GM12865 (cell line): ENCODE results near the gene PNPT1.
"Not testable (repeated sequence)": the region's sequence is repeated elsewhere in the genome, so short reads cannot be mapped to it uniquely, and the experiment has no call there.

ENCODE experiments used
- DNase-seq: peaks from one replicate; pipeline ENCODE4 v3.0.0; 2010; ENCODE audit warnings: low read depth
- H3K4me3 ChIP-seq: 2 replicates; pipeline ENCODE4 v1.5.1; 2011; ENCODE audit warnings: mild to moderate bottlenecking, low read depth, low read length, control low read depth
- CTCF ChIP-seq: IDR thresholded peaks from 2 replicates; pipeline ENCODE4 v1.5.1; 2011; ENCODE audit warnings: low read length, control low read depth, low read depth, inconsistent platforms; ENCODE audit not compliant: insufficient read depth; ENCODE audit errors: missing control alignments

The PNPT1 gene

GRCh38 chr2:55710025-55710424 lies 16.4 kb upstream of the PNPT1 start:
- H3K4me3 ChIP-seq: no peak overlapping the region
- no peak for DNase-seq
- no peak for TF ChIP-seq CTCF

- no peak for DNase-seq
- no peak overlapping the region for H3K4me3 ChIP-seq
- TF ChIP-seq CTCF: no peak
These were observed 14.1 kb upstream of the PNPT1 start for GRCh38 chr2:55707751-55708150.

GRCh38 chr2:55706258-55706657 lies 12.6 kb upstream of the PNPT1 start:
- not testable (repeated sequence) for DNase-seq, H3K4me3 ChIP-seq

GRCh38 chr2:55705027-55705653 lies 11.5 kb upstream of the PNPT1 start:
- no peak for TF ChIP-seq CTCF
- no peak for DNase-seq
- H3K4me3 ChIP-seq: no peak overlapping the region

- TF ChIP-seq CTCF: no peak
- DNase-seq: no peak
- no peak overlapping the region for H3K4me3 ChIP-seq
These were observed 9.7 kb upstream of the PNPT1 start for GRCh38 chr2:55703350-55703749.

- peak overlapping the region; percentile 68 for H3K4me3 ChIP-seq
- DNase-seq: not testable (repeated sequence)
These were observed 904 bp downstream of the PNPT1 start for GRCh38 chr2:55692740-55693139.

GRCh38 chr2:55672630-55673029 lies 21.0 kb downstream of the PNPT1 start:
- no peak for DNase-seq
- H3K4me3 ChIP-seq: no peak overlapping the region
- no peak for TF ChIP-seq CTCF

GRCh38 chr2:55668956-55669355 lies 24.7 kb downstream of the PNPT1 start:
- no peak overlapping the region for H3K4me3 ChIP-seq
- no peak for TF ChIP-seq CTCF
- no peak for DNase-seq
